Skeletal muscle cell (primary cell): ENCODE results near the gene BARHL1.

Source experiments
- DNase-seq: peaks from one replicate; pipeline ENCODE4 v3.0.0-alpha.2; 2010; ENCODE audit warnings: low read depth
- H3K4me3 ChIP-seq: 2 replicates; pipeline ENCODE4 v1.5.1; 2011; ENCODE audit warnings: low read depth, mild to moderate bottlenecking, control low read depth, low read length, moderate library complexity

BARHL1 gene

GRCh38 chr9:132585954-132586829, 3.8 kb downstream of the BARHL1 start:
- no peak for DNase-seq
- H3K4me3 ChIP-seq = no peak overlapping the region

- no peak for DNase-seq
- no peak overlapping the region for H3K4me3 ChIP-seq
These were observed 4.6 kb downstream of the BARHL1 start for GRCh38 chr9:132586830-132587591.

GRCh38 chr9:132587592-132587955, 5.2 kb downstream of the BARHL1 start:
- H3K4me3 ChIP-seq = no peak overlapping the region
- no peak for DNase-seq

- no peak for DNase-seq
- H3K4me3 ChIP-seq = no peak overlapping the region
These were observed 5.7 kb downstream of the BARHL1 start for GRCh38 chr9:132588098-132588497.

- DNase-seq = no peak
- H3K4me3 ChIP-seq = no peak overlapping the region
These were observed 6.2 kb downstream of the BARHL1 start for GRCh38 chr9:132588501-132589147.

GRCh38 chr9:132589148-132590036, 7.0 kb downstream of the BARHL1 start:
- DNase-seq = no peak
- no peak overlapping the region for H3K4me3 ChIP-seq

GRCh38 chr9:132590037-132590317, 7.6 kb downstream of the BARHL1 start:
- DNase-seq = no peak
- H3K4me3 ChIP-seq = no peak overlapping the region

- no peak overlapping the region for H3K4me3 ChIP-seq
These were observed 8.1 kb downstream of the BARHL1 start for GRCh38 chr9:132590318-132591182.

GRCh38 chr9:132591244-132591643, 8.8 kb downstream of the BARHL1 start:
- H3K4me3 ChIP-seq = no peak overlapping the region

More at GRCh38 chr9:132590318-132591182, 8.1 kb downstream of the BARHL1 start:
- no peak for DNase-seq

GRCh38 chr9:132591751-132592314, 9.4 kb downstream of the BARHL1 start:
- DNase-seq = no peak
- no peak overlapping the region for H3K4me3 ChIP-seq

More at GRCh38 chr9:132591244-132591643, 8.8 kb downstream of the BARHL1 start:
- no peak for DNase-seq

GRCh38 chr9:132592451-132592850, 10.0 kb downstream of the BARHL1 start:
- no peak for DNase-seq
- H3K4me3 ChIP-seq = no peak overlapping the region

- H3K4me3 ChIP-seq = no peak overlapping the region
- DNase-seq = no peak
These were observed 12.0 kb downstream of the BARHL1 start for GRCh38 chr9:132594412-132594811.

- DNase-seq = no peak
- no peak overlapping the region for H3K4me3 ChIP-seq
These were observed 12.9 kb downstream of the BARHL1 start for GRCh38 chr9:132595319-132595718.

GRCh38 chr9:132596200-132596599, 13.8 kb downstream of the BARHL1 start:
- DNase-seq = no peak
- no peak overlapping the region for H3K4me3 ChIP-seq

- DNase-seq = no peak
- H3K4me3 ChIP-seq = no peak overlapping the region
These were observed 14.8 kb downstream of the BARHL1 start for GRCh38 chr9:132597073-132597775.

- no peak for DNase-seq
- no peak overlapping the region for H3K4me3 ChIP-seq
These were observed 18.0 kb downstream of the BARHL1 start for GRCh38 chr9:132600326-132600984.

- no peak for DNase-seq
- H3K4me3 ChIP-seq = no peak overlapping the region
These were observed 19.8 kb downstream of the BARHL1 start for GRCh38 chr9:132602207-132602606.
